Caco-2 (cell line): ENCODE measurements around the gene SMTNL1. TPM values are rescaled to one million over a fixed set of nuclear protein-coding genes. Genes with fewer than 3 reads are reported as not detected.

Experiments
- BruUV-seq: library from RNA; stranded (reverse); fragments of 400-500 nt; replicated peaks from 2 replicates; lab custom pipeline; 2021; lab: Mats Ljungman, UMichigan
- CTCF ChIA-PET: fragments of 300-600 bp; sonication (Branson Sonifier 250); formaldehyde crosslinking; loops from one replicate; lab custom pipeline; 2022; ENCODE audit warnings: antibody characterized with exemption; lab: Charles Lee
- POLR2A ChIA-PET: fragments of 300-600 bp; sonication (Branson Sonifier 250); formaldehyde crosslinking; loops from one replicate; lab custom pipeline; 2022; ENCODE audit warnings: antibody characterized with exemption; lab: Charles Lee
- DNase-seq, 2 experiments: peaks; one replicate each; pipeline versions ENCODE4 v3.0.0 to v3.0.0-alpha.2; 2020 to 2022
- H3K27me3 ChIP-seq: replicated peaks from 2 replicates; pipeline ENCODE4 v1.6.0; 2011; ENCODE audit warnings: low read length; ENCODE audit not compliant: control insufficient read depth, insufficient read depth
- H3K36me3 ChIP-seq: 2 replicates; pipeline ENCODE4 v1.5.1; 2011; ENCODE audit warnings: low read length; ENCODE audit not compliant: control insufficient read depth, insufficient read depth
- H3K4me1 ChIP-seq: fragments of 250-450 bp; sonication (Bioruptor Pico); 2 replicates; pipeline ENCODE4 v1.5.1; 2020; ENCODE audit warnings: mild to moderate bottlenecking
- H3K4me3 ChIP-seq: 2 replicates; pipeline ENCODE4 v1.5.1; 2011; ENCODE audit warnings: low read depth, mild to moderate bottlenecking, control low read depth, low read length
- H3K9me3 ChIP-seq: fragments of 250-450 bp; sonication (Bioruptor Pico); 2 replicates; pipeline ENCODE4 v1.5.1; 2020; ENCODE audit warnings: mild to moderate bottlenecking, moderate library complexity
- H3K27ac Mint-ChIP-seq: one replicate; pipeline ENCODE4 v1.8.0; 2022; ENCODE audit warnings: mixed read lengths; ENCODE audit not compliant: unreplicated experiment
- H3K27me3 Mint-ChIP-seq: one replicate; pipeline ENCODE4 v1.8.0; 2022; ENCODE audit warnings: mixed read lengths; ENCODE audit not compliant: insufficient read depth, unreplicated experiment
- H3K36me3 Mint-ChIP-seq: one replicate; pipeline ENCODE4 v1.8.0; 2022; ENCODE audit warnings: mild to moderate bottlenecking, mixed read lengths; ENCODE audit not compliant: insufficient read depth, unreplicated experiment
- H3K4me1 Mint-ChIP-seq: one replicate; pipeline ENCODE4 v1.8.0; 2022; ENCODE audit warnings: low read depth, mixed read lengths; ENCODE audit not compliant: unreplicated experiment
- H3K4me3 Mint-ChIP-seq: one replicate; pipeline ENCODE4 v1.8.0; 2022; ENCODE audit warnings: mild to moderate bottlenecking, moderate library complexity, mixed read lengths; ENCODE audit not compliant: unreplicated experiment
- H3K9me3 Mint-ChIP-seq: one replicate; pipeline ENCODE4 v1.8.0; 2022; ENCODE audit warnings: mixed read lengths; ENCODE audit not compliant: unreplicated experiment
- CTCF ChIP-seq, 2 experiments: fragments of 200-600 bp in 1 of 2; IDR thresholded peaks; 1 replicate in 1 of 2; 2 replicates in 1 of 2; pipeline versions ENCODE4 v1.5.1 to v1.8.0; 2011 to 2022; ENCODE audit warnings: antibody characterized with exemption in 1 of 2, control low read depth in 1 of 2, inconsistent platforms in 1 of 2, low read depth in 1 of 2, low read length in 1 of 2, mild to moderate bottlenecking in 1 of 2, moderate library complexity in 1 of 2; ENCODE audit not compliant: insufficient read depth in 1 of 2, severe bottlenecking in 1 of 2, unreplicated experiment in 1 of 2
- intact Hi-C: fragments of 100-400 bp; cut with micrococcal nuclease; formaldehyde crosslinking; loops from one replicate; pipeline ENCODE4 v1.10.0; 2022; ENCODE audit not compliant: unreplicated experiment
- total RNA-seq: library from RNA; stranded (reverse); gene quantifications from 2 replicates; pipeline ENCODE4 v1.2.3, GENCODE V29; 2022

Gene SMTNL1
- total RNA-seq, 1 experiment from 2014 or later = 0.18 TPM

GRCh38 chr11:57549983-57550382 lies 12.6 kb downstream of the SMTNL1 start:
- no peaks in the 10 kb centered on the region for H3K27me3 ChIP-seq
- peaks cover 23% of the 10 kb centered on the region for H3K4me1 Mint-ChIP-seq
- no peaks in the 10 kb centered on the region for H3K27me3 Mint-ChIP-seq
- H3K4me3 Mint-ChIP-seq = no peak overlapping the region
- POLR2A ChIA-PET = no interaction called here
- DNase-seq = no peak
- BruUV-seq = no TSS peak
- peaks cover 50% of the 10 kb centered on the region for H3K4me1 ChIP-seq
- no peak for TF ChIP-seq CTCF (IDR thresholded peaks at IDR 0.05; ENCODE audit: insufficient read depth in 1 of 2, low read depth in 1 of 2, low read length in 1 of 2, severe bottlenecking in 1 of 2, unreplicated experiment in 1 of 2)
- no peaks in the 10 kb centered on the region for H3K36me3 ChIP-seq
- H3K27ac Mint-ChIP-seq = peak overlapping the region; percentile 28
- peaks cover 11% of the 10 kb centered on the region for H3K36me3 Mint-ChIP-seq
- no peak overlapping the region for H3K4me3 ChIP-seq
- CTCF ChIA-PET = no interaction called here
- no peaks in the 10 kb centered on the region for H3K9me3 Mint-ChIP-seq
- intact Hi-C loops = no loop called here
- no peaks in the 10 kb centered on the region for H3K9me3 ChIP-seq

- intact Hi-C loops = loop anchor here (1.0 kb wide), 2 partner anchors 22 to 59 kb away; partner anchors contain the start of gene TIMM10
- H3K4me1 Mint-ChIP-seq = peaks cover 23% of the 10 kb centered on the region
- peaks cover 10% of the 10 kb centered on the region for H3K36me3 Mint-ChIP-seq
- BruUV-seq = TSS peak; percentile 87
- ChIA-PET POLR2A (interaction anchor here (0.6 to 1.5 kb wide), 4 partner anchors 8 to 58 kb away, joined by 4 to 13 read pairs (median 8); partner anchors contain the start of genes TIMM10 and UBE2L6), CTCF (interaction anchor here (0.8 to 2.1 kb wide), 11 partner anchors 16 to 206 kb away, joined by 3 to 13 read pairs (median 7); partner anchors contain the start of genes RTN4RL2, TIMM10 and UBE2L6)
- no peaks in the 10 kb centered on the region for H3K27me3 Mint-ChIP-seq
- TF ChIP-seq CTCF (IDR thresholded peaks at IDR 0.05; ENCODE audit: insufficient read depth in 1 of 2, low read depth in 1 of 2, low read length in 1 of 2, severe bottlenecking in 1 of 2, unreplicated experiment in 1 of 2) = no peak
- peak overlapping the region; percentile 75 for H3K4me3 Mint-ChIP-seq
- Histone ChIP-seq H3K27me3 (no peaks in the 10 kb centered on the region), H3K36me3 (no peaks in the 10 kb centered on the region), H3K9me3 (no peaks in the 10 kb centered on the region), H3K4me1 (peaks cover 49% of the 10 kb centered on the region), H3K4me3 (no peak overlapping the region; the same call in 1 of the 2 replicates)
- H3K9me3 Mint-ChIP-seq = no peaks in the 10 kb centered on the region
- DNase-seq = peak; percentile 50 to 52
- H3K27ac Mint-ChIP-seq = peak overlapping the region; percentile 99
Measured at GRCh38 chr11:57551941-57552340, 14.5 kb downstream of the SMTNL1 start.

GRCh38 chr11:57552479-57552878 lies 15.1 kb downstream of the SMTNL1 start:
- H3K4me1 ChIP-seq = peaks cover 44% of the 10 kb centered on the region
- Mint-ChIP-seq H3K9me3 (no peaks in the 10 kb centered on the region), H3K4me1 (peaks cover 18% of the 10 kb centered on the region), H3K36me3 (peaks cover 5% of the 10 kb centered on the region), H3K4me3 (peak overlapping the region; percentile 75), H3K27me3 (no peaks in the 10 kb centered on the region), H3K27ac (peak overlapping the region; percentile 99)
- TF ChIP-seq CTCF (IDR thresholded peaks at IDR 0.05; ENCODE audit: insufficient read depth in 1 of 2, low read depth in 1 of 2, low read length in 1 of 2, severe bottlenecking in 1 of 2, unreplicated experiment in 1 of 2) = peak in 1 of 2 experiments; percentile 8
- no peaks in the 10 kb centered on the region for H3K9me3 ChIP-seq
- TSS peak; percentile 91 for BruUV-seq
- no peaks in the 10 kb centered on the region for H3K36me3 ChIP-seq
- no peaks in the 10 kb centered on the region for H3K27me3 ChIP-seq
- no peak overlapping the region; the same call in 1 of the 2 replicates for H3K4me3 ChIP-seq
- POLR2A ChIA-PET = interaction anchor here (1.0 to 1.5 kb wide), 3 partner anchors 9 to 59 kb away, joined by 4 to 13 read pairs (median 9); partner anchors contain the start of gene TIMM10
- DNase-seq = peak; percentile 89 to 93
- intact Hi-C loops = loop anchor here (1.0 kb wide), 2 partner anchors 22 to 59 kb away; partner anchors contain the start of gene TIMM10
- CTCF ChIA-PET = interaction anchor here (0.8 to 2.1 kb wide), 11 partner anchors 15 to 207 kb away, joined by 3 to 13 read pairs (median 7); partner anchors contain the start of genes RTN4RL2, TIMM10 and UBE2L6
